CD4-positive, alpha-beta T cell (primary cell): Measurements from ENCODE around the gene CPEB1. TPM values are rescaled to one million over a fixed set of nuclear protein-coding genes. Genes with fewer than 3 reads are reported as not detected.

Source experiments
- ATAC-seq: fragments of 200-7000 bp; cut with Tn5 transposase; one replicate; pipeline ENCODE4 v1.10.0; 2022; ENCODE audit warnings: mild to moderate bottlenecking; ENCODE audit not compliant: poor library complexity
- CTCF ChIA-PET: fragments of 350-600 bp; sonication (Branson Sonifier 250); formaldehyde crosslinking; loops from one replicate; lab custom pipeline; 2021; ENCODE audit warnings: antibody characterized with exemption, inconsistent platforms; lab: Charles Lee
- POLR2A ChIA-PET: fragments of 350-600 bp; sonication (Branson Sonifier 250); formaldehyde crosslinking; loops from one replicate; lab custom pipeline; 2021; ENCODE audit warnings: antibody characterized with exemption, inconsistent platforms; lab: Charles Lee
- DNase-seq, 14 experiments: peaks; one replicate each; pipeline ENCODE4 v3.0.0-alpha.2; 2013 to 2020; ENCODE audit warnings: mixed read lengths in 2 of 14
- H3K27ac ChIP-seq, 2 donors: one replicate each; pipeline versions ENCODE4 v1.5.1 to v1.7.0; 2013; ENCODE audit warnings: low read length in 2 of 2, low read depth in 1 of 2, mild to moderate bottlenecking in 1 of 2
- H3K27me3 ChIP-seq, 2 experiments: 1 replicate in 1 of 2; 2 replicates in 1 of 2; pipeline versions ENCODE4 v1.6.1 to v1.7.0; 2013; ENCODE audit warnings: low read length in 2 of 2, control low read depth in 1 of 2, mild to moderate bottlenecking in 1 of 2, moderate library complexity in 1 of 2; ENCODE audit not compliant: insufficient read depth in 2 of 2, control insufficient read depth in 1 of 2
- H3K36me3 ChIP-seq: one replicate; pipeline ENCODE4 v1.6.1; 2013; ENCODE audit warnings: low read length, control low read depth; ENCODE audit not compliant: insufficient read depth
- H3K4me1 ChIP-seq: one replicate; pipeline ENCODE4 v1.6.1; 2013; ENCODE audit warnings: low read length, control low read depth; ENCODE audit not compliant: insufficient read depth
- H3K4me3 ChIP-seq: one replicate; pipeline ENCODE4 v1.5.1; 2013; ENCODE audit warnings: mild to moderate bottlenecking, low read length, moderate library complexity
- H3K9me3 ChIP-seq, 2 experiments: 1 replicate in 1 of 2; 2 replicates in 1 of 2; pipeline versions ENCODE4 v1.6.1 to v1.7.0; 2013; ENCODE audit warnings: low read length in 2 of 2, mild to moderate bottlenecking in 2 of 2, control low read depth in 1 of 2, moderate library complexity in 1 of 2; ENCODE audit not compliant: control insufficient read depth in 1 of 2, insufficient read depth in 1 of 2
- H3K27ac Mint-ChIP-seq: one replicate; pipeline ENCODE4 v1.8.0; 2020; ENCODE audit warnings: mixed read lengths
- H3K27me3 Mint-ChIP-seq: one replicate; pipeline ENCODE4 v1.8.0; 2021; ENCODE audit warnings: mixed read lengths
- H3K36me3 Mint-ChIP-seq: one replicate; pipeline ENCODE4 v1.8.0; 2021; ENCODE audit warnings: low read depth, mixed read lengths
- H3K4me1 Mint-ChIP-seq: one replicate; pipeline ENCODE4 v1.8.0; 2021; ENCODE audit warnings: low read depth, mixed read lengths
- H3K4me3 Mint-ChIP-seq: one replicate; pipeline ENCODE4 v1.8.0; 2020; ENCODE audit warnings: mild to moderate bottlenecking, mixed read lengths
- H3K9me3 Mint-ChIP-seq: one replicate; pipeline ENCODE4 v1.8.0; 2020; ENCODE audit warnings: mixed read lengths
- intact Hi-C, 2 experiments: fragments of 100-400 bp; cut with DNase I in 1 of 2; cut with micrococcal nuclease in 1 of 2; formaldehyde crosslinking; loops; one replicate each; pipeline versions ENCODE4 v1.15.1 to v1.9.0; 2023 to 2025; cut with DNase I, micrococcal nuclease
- total RNA-seq, 174 experiments: library from RNA in 2 of 174; stranded (reverse) in 2 of 174; gene quantifications; one replicate each; pipeline ENCODE4 v1.2.3 and lab custom pipeline; 2021 to 2026
- TF ChIP-seq, protein P1 (sequence below): fragments of 200-600 bp; IDR thresholded peaks from one replicate; pipeline ENCODE4 v1.8.0; 2022; ENCODE audit warnings: antibody characterized with exemption, mild to moderate bottlenecking

CPEB1 gene
- total RNA-seq, 2 experiments from 2014 or later = 0.19 to 0.61 TPM

DNA sequence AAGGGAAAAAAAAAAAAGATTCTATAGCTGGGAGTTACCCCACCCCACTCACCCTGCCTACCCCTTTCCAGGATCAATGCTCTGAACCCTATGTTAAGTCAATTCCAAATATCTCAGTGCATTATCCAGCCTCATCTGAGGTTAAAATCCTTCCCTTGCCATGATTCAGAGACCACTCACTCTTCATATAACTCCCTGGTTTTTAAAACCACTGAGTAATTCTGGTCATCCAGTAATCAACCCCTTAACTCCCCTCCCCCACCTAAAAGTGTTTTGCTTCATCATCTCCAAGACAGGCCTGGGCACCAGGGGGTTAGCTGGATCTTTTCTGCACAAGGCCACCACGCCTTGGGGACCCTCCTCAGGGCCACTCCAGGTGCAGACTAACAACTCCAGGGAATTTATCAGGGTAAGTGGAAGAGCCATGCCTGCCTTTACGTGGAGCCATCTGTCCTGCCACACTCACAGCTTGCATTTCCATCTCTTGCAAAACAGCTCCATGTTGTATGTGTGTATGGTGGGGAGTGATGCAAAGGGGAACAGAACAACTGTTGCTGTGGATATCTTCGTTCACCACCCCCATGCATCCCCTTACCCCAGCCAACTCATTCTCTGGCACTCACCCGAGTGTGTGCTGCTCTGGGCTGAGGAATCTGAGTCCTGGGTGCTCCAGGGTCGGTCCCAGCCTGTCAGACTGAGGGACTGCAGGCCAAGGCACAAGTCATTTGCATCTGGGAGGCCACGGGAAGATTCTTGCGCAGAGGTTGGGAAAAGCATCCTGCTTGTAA lies 76.2 kb downstream of the CPEB1 start:
- Histone ChIP-seq H3K36me3 (no peaks in the 10 kb centered on the region), H3K4me1 (peaks cover 4% of the 10 kb centered on the region), H3K27me3 (peaks cover 11 to 12% of the 10 kb centered on the region in 2 experiments), H3K9me3 (no peaks in the 10 kb centered on the region), H3K4me3 (no peak overlapping the region), H3K27ac (no peak overlapping the region)
- Mint-ChIP-seq H3K27me3 (peaks cover 63% of the 10 kb centered on the region), H3K36me3 (no peaks in the 10 kb centered on the region), H3K4me1 (peaks cover 5% of the 10 kb centered on the region), H3K4me3 (no peak overlapping the region), H3K9me3 (no peaks in the 10 kb centered on the region), H3K27ac (no peak overlapping the region)
- intact Hi-C loops = no loop called here
- CTCF ChIA-PET = no interaction called here
- no peak for ATAC-seq
- DNase-seq = no peak
- TF ChIP-seq, protein P1, sequence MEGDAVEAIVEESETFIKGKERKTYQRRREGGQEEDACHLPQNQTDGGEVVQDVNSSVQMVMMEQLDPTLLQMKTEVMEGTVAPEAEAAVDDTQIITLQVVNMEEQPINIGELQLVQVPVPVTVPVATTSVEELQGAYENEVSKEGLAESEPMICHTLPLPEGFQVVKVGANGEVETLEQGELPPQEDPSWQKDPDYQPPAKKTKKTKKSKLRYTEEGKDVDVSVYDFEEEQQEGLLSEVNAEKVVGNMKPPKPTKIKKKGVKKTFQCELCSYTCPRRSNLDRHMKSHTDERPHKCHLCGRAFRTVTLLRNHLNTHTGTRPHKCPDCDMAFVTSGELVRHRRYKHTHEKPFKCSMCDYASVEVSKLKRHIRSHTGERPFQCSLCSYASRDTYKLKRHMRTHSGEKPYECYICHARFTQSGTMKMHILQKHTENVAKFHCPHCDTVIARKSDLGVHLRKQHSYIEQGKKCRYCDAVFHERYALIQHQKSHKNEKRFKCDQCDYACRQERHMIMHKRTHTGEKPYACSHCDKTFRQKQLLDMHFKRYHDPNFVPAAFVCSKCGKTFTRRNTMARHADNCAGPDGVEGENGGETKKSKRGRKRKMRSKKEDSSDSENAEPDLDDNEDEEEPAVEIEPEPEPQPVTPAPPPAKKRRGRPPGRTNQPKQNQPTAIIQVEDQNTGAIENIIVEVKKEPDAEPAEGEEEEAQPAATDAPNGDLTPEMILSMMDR = no peak
- POLR2A ChIA-PET = no interaction called here

DNA sequence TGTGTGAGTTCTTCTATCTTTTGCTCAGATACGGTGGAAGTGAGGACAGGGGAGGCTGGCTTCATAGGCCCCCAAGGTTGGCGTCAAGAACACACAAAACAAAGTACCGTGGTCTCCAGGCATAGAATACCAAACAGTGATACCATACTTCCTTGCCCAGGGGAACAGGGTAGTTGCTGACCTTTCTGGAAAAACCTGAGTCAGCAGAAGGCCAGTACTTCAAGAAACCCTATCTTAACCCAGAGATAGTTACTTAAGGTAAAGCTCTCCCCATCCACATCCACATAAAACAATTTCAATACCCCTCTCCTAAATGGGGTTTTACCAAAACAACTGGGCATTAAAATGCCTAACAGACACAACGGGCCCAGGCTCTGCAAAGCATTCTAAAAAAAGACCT lies 77.3 kb downstream of the CPEB1 start:
- H3K4me1 Mint-ChIP-seq = peaks cover 5% of the 10 kb centered on the region
- H3K4me3 Mint-ChIP-seq = no peak overlapping the region
- ATAC-seq (no peak), DNase-seq (no peak)
- Histone ChIP-seq H3K27ac (no peak overlapping the region), H3K27me3 (peaks cover 11 to 12% of the 10 kb centered on the region in 2 experiments), H3K36me3 (no peaks in the 10 kb centered on the region), H3K4me3 (no peak overlapping the region), H3K4me1 (peaks cover 4% of the 10 kb centered on the region), H3K9me3 (no peaks in the 10 kb centered on the region)
- CTCF ChIA-PET = no interaction called here
- peaks cover 61% of the 10 kb centered on the region for H3K27me3 Mint-ChIP-seq
- H3K9me3 Mint-ChIP-seq = no peaks in the 10 kb centered on the region
- H3K27ac Mint-ChIP-seq = no peak overlapping the region
- no peaks in the 10 kb centered on the region for H3K36me3 Mint-ChIP-seq
- TF ChIP-seq, protein P1 = no peak
- POLR2A ChIA-PET = no interaction called here
- intact Hi-C loops = no loop called here

DNA sequence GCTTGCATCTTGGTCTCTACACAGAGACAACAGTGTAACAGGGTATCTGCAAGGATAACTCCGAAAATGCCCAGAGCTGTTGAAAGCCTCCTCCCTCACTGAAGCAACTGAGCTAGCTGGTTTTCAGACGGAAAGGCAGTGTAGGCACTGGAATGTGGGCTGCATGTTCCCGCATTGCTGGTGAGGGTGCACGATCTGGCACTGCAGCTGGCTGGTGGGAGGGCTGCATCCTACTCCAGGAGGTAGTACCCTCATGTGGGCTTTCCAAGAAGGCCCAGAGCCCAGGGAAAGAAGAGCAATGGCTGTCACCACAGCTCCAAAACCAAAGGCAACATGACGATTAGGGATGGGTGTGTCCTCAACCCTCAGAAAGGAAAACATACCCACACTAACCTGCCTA lies 78.2 kb downstream of the CPEB1 start:
- no peaks in the 10 kb centered on the region for H3K9me3 ChIP-seq
- H3K4me1 ChIP-seq = peaks cover 4% of the 10 kb centered on the region
- no peaks in the 10 kb centered on the region for H3K36me3 Mint-ChIP-seq
- ChIA-PET CTCF (no interaction called here), POLR2A (no interaction called here)
- no peak overlapping the region for H3K4me3 Mint-ChIP-seq
- H3K27ac Mint-ChIP-seq = no peak overlapping the region
- intact Hi-C loops = no loop called here
- no peak for ATAC-seq
- H3K4me3 ChIP-seq = no peak overlapping the region
- H3K9me3 Mint-ChIP-seq = no peaks in the 10 kb centered on the region
- peaks cover 61% of the 10 kb centered on the region for H3K27me3 Mint-ChIP-seq
- DNase-seq = no peak
- no peak overlapping the region for H3K27ac ChIP-seq
- no peaks in the 10 kb centered on the region for H3K36me3 ChIP-seq
- TF ChIP-seq, protein P1 = no peak
- peaks cover 11 to 12% of the 10 kb centered on the region in 2 experiments for H3K27me3 ChIP-seq
- H3K4me1 Mint-ChIP-seq = peaks cover 5% of the 10 kb centered on the region
